Measurements from ENCODE around the gene SRA1.

DNA sequence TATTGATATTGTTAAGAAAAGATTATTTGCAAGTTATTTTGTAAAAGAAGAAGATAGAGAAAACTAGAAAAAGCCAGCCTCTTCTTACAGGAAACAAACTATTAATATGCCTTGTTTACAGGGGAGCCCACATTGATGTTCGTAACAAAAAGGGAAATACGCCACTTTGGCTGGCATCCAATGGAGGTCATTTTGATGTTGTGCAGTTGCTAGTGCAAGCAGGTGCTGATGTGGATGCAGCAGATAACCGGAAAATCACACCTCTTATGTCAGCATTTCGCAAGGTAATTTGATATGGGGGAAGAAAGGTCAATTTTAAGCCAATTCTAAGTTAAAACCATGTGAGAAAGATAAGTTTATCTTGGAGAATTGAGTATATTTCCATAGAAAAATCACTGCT, 47.4 kb downstream of the SRA1 start:
- no peak for TF ChIP-seq POLR2A (IDR thresholded peaks at IDR 0.05)
- TF ChIP-seq, protein P1, sequence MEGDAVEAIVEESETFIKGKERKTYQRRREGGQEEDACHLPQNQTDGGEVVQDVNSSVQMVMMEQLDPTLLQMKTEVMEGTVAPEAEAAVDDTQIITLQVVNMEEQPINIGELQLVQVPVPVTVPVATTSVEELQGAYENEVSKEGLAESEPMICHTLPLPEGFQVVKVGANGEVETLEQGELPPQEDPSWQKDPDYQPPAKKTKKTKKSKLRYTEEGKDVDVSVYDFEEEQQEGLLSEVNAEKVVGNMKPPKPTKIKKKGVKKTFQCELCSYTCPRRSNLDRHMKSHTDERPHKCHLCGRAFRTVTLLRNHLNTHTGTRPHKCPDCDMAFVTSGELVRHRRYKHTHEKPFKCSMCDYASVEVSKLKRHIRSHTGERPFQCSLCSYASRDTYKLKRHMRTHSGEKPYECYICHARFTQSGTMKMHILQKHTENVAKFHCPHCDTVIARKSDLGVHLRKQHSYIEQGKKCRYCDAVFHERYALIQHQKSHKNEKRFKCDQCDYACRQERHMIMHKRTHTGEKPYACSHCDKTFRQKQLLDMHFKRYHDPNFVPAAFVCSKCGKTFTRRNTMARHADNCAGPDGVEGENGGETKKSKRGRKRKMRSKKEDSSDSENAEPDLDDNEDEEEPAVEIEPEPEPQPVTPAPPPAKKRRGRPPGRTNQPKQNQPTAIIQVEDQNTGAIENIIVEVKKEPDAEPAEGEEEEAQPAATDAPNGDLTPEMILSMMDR (IDR thresholded peaks at IDR 0.05), result no peak
